Measurements from ENCODE around the gene SAMD1.

DNA sequence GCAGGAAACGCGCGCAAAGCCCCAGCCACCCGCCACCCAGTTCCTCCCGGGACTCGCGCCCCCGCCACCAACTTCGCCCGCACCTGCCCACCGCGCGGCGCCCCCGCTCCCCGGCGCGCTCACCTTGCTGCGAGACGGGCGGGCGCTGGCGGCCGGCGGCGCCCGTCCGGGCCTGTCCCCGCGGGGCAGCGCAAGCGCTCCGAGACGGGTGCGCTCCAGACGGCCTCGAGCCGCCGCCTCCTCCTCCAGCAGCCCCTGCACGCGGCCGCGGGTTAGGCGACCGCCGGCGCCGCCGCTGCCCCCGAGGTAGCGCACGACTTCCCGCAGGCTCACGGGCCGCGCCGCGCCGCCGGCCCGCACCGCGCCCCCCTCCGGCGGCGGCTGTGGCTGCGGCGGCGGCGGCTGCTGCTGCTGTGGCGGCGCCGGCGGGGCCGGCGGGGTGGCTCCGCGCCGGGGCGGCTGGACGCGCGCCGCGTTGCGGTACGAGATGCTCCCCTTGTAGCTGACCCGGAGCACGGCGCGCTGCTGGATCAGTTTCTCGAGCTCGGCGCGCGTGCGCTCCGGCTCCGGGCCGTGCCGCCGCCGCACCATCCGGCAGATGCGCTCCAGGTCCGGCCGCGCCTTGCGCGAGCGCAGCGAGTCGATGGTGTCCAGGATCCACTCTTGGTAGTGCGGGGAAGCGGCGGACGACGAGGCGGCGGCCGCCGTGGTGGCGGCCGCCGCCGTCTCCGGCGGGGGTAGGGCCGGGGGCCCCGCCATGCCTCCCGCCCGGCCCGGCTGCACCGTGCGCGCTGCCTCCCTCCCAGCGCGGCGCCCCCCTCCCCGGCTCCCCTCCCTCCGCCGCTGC is 666 bp downstream of the SAMD1 start:
- TF ChIP-seq, protein P1, sequence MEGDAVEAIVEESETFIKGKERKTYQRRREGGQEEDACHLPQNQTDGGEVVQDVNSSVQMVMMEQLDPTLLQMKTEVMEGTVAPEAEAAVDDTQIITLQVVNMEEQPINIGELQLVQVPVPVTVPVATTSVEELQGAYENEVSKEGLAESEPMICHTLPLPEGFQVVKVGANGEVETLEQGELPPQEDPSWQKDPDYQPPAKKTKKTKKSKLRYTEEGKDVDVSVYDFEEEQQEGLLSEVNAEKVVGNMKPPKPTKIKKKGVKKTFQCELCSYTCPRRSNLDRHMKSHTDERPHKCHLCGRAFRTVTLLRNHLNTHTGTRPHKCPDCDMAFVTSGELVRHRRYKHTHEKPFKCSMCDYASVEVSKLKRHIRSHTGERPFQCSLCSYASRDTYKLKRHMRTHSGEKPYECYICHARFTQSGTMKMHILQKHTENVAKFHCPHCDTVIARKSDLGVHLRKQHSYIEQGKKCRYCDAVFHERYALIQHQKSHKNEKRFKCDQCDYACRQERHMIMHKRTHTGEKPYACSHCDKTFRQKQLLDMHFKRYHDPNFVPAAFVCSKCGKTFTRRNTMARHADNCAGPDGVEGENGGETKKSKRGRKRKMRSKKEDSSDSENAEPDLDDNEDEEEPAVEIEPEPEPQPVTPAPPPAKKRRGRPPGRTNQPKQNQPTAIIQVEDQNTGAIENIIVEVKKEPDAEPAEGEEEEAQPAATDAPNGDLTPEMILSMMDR (IDR thresholded peaks at IDR 0.05): no peak
- TF ChIP-seq POLR2AphosphoS5 (IDR thresholded peaks at IDR 0.05) (no peak), POLR2A (IDR thresholded peaks at IDR 0.05) (no peak), EP300 (IDR thresholded peaks at IDR 0.05) (no peak)

Data from sigmoid colon (tissue), 4 donors.